PC-9 (cell line): ENCODE measurements around the gene STPG1.

Experiments
- CTCF ChIP-seq: fragments of 200-600 bp; sonication (generic); conservative IDR thresholded peaks from 2 replicates; pipeline ENCODE4 v1.6.1; 2017; ENCODE audit warnings: mixed run types, antibody characterized with exemption, mild to moderate bottlenecking, moderate library complexity
- EZH2 ChIP-seq: fragments of 200-600 bp; sonication (generic); IDR thresholded peaks from 2 replicates; pipeline ENCODE4 v1.8.0; 2017; ENCODE audit warnings: antibody characterized with exemption, low read depth

GRCh38 chr1:24421502-24421901 is 7.9 kb upstream of the STPG1 start:
- no peak for TF ChIP-seq CTCF
- no peak for TF ChIP-seq EZH2
